Adipocyte (in vitro differentiated cells): Measurements from ENCODE around the gene DMRTB1.

ENCODE experiments used
- DNase-seq: peaks from one replicate; pipeline ENCODE4 v3.0.0-alpha.2; 2015; ENCODE audit warnings: low read depth
- H3K27me3 ChIP-seq: replicated peaks from 2 replicates; pipeline ENCODE4 v1.7.0; 2013; ENCODE audit warnings: mild to moderate bottlenecking, low read length, moderate library complexity; ENCODE audit not compliant: control insufficient read depth, insufficient read depth
- H3K36me3 ChIP-seq: 2 replicates; pipeline ENCODE4 v1.7.0; 2013; ENCODE audit warnings: low read length, mild to moderate bottlenecking, moderate library complexity; ENCODE audit not compliant: control insufficient read depth, insufficient read depth, severe bottlenecking
- H3K4me1 ChIP-seq: 2 replicates; pipeline ENCODE4 v1.7.0; 2013; ENCODE audit warnings: mild to moderate bottlenecking, low read length, moderate library complexity; ENCODE audit not compliant: control insufficient read depth, insufficient read depth
- H3K4me3 ChIP-seq: 2 replicates; pipeline ENCODE4 v1.7.0; 2013; ENCODE audit warnings: mild to moderate bottlenecking, low read length, moderate library complexity
- H3K9ac ChIP-seq: 2 replicates; pipeline ENCODE4 v1.7.0; 2013; ENCODE audit warnings: mild to moderate bottlenecking, low read length, moderate library complexity
- H3K9me3 ChIP-seq: 2 replicates; pipeline ENCODE4 v1.7.0; 2013; ENCODE audit warnings: mild to moderate bottlenecking, low read length, moderate library complexity; ENCODE audit not compliant: control insufficient read depth

DMRTB1 gene

DNA sequence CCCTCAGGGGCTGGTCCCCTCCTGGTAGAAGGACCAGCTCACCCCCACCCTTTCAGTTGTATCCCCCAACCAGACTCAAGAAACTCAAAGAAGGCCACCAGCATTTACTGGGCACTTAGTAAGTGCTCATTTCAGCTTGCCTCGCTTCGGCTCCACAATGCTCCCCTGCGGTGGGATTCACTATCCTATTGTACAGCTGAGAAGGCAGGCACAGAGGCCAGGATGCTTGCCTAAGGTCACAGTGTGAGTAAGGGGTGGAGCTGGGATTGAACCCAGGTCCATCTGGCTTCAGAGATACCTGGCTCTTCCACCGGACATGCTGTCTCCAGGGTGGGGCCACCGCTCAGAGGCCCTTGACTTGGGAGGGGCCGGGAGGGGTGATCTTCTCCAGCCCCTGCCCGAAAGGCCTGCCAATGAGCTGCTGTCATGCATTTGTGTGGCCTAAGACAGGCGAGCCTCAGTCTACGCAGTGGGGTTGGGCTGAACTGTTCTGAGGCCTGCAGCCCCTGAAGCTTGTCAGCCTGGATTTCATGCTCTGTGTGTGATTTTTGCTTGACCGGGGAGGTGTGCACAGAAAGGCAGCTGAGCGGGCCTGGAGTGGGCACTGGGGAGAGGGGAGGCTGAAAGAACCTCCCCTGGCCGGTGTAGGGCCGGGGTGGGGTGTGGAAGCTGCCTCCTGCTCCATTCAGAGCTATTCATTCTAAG lies 48.1 kb downstream of the DMRTB1 start:
- peaks cover 6% of the 10 kb centered on the region for H3K27me3 ChIP-seq
- peaks cover 6% of the 10 kb centered on the region for H3K4me1 ChIP-seq
- no peak overlapping the region for H3K9ac ChIP-seq
- H3K4me3 ChIP-seq, result no peak overlapping the region
- no peak for DNase-seq
- no peaks in the 10 kb centered on the region for H3K9me3 ChIP-seq
- no peaks in the 10 kb centered on the region for H3K36me3 ChIP-seq

DNA sequence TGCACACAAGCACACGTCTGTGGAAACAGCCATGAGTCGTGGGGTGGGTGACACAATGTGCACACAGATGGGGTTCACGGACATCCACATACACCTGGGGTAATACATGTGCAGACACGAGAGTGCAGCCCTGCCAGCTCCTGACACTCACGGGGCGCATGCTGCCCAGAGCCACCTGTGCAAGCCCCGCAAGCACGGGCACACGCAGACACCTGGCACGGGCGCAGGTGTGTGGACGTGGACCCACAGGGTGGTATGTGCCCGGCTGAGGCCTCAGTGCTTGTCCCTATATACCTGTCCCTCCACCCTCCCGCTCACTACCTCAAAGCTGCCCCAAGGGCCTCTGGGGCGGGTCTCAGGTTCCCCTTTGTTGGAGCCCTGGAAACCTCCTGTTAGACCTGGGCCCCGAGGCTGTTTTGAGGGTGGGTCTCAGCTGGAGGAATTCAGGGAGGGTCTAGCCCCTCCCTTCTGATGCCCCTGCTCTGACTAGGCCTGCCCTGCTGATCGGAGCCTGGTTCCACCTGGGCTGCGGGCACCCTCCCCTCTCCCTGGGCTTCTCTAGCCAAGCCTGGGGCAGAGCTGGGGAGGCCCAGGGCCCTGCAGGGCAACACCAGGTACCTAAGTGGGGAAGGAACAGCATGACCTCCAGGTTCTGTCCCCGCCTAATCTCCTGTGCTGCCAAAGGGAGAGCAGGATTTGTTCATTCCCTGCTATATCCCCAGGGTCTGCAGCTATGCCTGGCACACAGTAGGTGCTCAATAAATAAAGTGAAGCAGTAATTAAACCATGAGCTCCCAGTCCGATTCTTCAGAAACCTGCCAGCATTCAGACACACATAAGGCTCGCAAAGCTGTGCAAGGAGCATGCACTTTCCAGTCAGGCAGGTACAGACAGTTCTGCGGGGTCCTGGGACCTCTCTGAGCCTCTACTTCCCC lies 49.1 kb downstream of the DMRTB1 start:
- Histone ChIP-seq H3K9ac (no peak overlapping the region), H3K4me1 (peaks cover 11% of the 10 kb centered on the region), H3K9me3 (no peaks in the 10 kb centered on the region), H3K4me3 (no peak overlapping the region), H3K27me3 (peaks cover 6% of the 10 kb centered on the region), H3K36me3 (no peaks in the 10 kb centered on the region)
- no peak for DNase-seq

DNA sequence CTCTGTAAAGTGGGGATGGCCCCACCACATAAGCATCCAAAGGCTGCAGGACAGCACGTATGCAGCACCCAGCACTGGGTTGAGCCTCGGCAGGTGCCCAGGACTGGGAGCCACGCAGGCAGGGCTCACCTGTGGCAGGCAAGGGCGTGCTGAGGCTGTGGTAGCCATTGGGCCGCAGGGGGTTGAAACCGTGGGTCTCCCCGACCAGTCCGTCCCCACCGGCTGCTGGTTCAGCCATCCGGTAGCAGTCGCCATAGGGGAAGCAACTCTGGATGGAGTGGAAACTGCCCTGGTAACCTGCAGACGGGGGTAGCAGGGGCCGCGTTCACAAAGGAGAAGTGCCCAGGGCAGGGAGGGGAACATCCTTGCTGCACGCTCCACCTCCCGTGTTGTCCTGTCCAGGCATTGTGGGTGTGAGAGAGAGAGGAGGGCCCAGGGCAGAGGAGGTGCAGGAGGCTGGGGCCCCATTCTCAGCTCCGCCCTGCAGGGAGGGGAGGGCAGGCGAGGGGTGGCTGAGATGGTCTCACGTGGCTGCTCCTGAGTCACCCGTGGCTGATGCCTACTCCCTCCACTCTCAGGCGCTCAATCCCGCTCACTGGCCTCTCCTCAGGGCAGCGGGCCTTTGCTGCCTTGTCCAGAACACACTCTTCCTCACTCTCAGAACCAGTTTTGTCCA lies 49.9 kb downstream of the DMRTB1 start:
- no peaks in the 10 kb centered on the region for H3K9me3 ChIP-seq
- no peak for DNase-seq

DNA sequence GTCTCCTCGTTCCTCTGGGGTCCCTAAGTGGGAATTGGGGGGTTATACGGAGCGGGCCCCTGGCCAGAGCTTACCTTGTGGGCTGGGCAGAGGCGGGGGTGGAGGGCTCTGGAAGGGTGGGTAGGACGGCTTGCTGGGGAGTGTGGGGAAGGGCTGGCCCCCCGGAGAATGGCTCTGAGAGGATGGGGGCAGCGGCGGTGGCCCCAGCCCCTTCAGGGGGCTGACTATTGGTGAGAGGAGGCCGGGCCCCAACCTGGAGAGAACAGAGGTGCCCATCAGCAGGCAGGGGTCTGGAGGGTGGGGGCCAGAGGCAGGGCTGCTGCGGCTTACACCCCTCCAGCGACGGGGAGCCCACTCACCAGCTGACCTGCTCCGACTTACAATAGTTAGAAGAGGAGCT lies 50.6 kb downstream of the DMRTB1 start:
- DNase-seq, result no peak
- H3K27me3 ChIP-seq, result peaks cover 3% of the 10 kb centered on the region
- H3K4me3 ChIP-seq, result no peak overlapping the region
- H3K9me3 ChIP-seq, result no peaks in the 10 kb centered on the region
- no peaks in the 10 kb centered on the region for H3K36me3 ChIP-seq
- H3K4me1 ChIP-seq, result peaks cover 11% of the 10 kb centered on the region
- no peak overlapping the region for H3K9ac ChIP-seq

More for the DNA sequence above, 49.9 kb downstream of the DMRTB1 start:
- no peak overlapping the region for H3K9ac ChIP-seq
- H3K4me1 ChIP-seq, result peaks cover 11% of the 10 kb centered on the region
- H3K4me3 ChIP-seq, result no peak overlapping the region
- H3K27me3 ChIP-seq, result peaks cover 3% of the 10 kb centered on the region
- no peaks in the 10 kb centered on the region for H3K36me3 ChIP-seq

DNA sequence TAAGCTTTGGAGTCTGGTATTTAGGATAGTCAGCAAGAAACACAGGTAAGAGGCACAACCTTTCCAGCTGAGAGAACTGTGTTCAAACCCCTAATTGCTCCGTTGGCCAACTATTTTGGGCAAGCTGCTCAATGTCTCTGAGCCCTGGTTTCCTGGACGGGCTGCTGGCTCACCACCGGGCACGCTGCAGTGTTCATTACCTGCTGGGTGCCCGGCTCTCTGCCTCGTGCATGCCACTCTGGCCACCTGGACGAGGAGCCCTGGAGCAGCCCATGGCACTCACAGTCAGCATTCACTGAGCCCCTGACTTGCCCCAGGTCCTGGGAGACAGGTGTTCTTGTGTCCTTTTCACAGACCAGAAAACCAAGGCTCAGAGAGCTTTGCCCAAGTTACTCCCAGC lies 51.0 kb downstream of the DMRTB1 start:
- Histone ChIP-seq H3K27me3 (peaks cover 3% of the 10 kb centered on the region), H3K36me3 (no peaks in the 10 kb centered on the region), H3K4me3 (no peak overlapping the region)

DNA sequence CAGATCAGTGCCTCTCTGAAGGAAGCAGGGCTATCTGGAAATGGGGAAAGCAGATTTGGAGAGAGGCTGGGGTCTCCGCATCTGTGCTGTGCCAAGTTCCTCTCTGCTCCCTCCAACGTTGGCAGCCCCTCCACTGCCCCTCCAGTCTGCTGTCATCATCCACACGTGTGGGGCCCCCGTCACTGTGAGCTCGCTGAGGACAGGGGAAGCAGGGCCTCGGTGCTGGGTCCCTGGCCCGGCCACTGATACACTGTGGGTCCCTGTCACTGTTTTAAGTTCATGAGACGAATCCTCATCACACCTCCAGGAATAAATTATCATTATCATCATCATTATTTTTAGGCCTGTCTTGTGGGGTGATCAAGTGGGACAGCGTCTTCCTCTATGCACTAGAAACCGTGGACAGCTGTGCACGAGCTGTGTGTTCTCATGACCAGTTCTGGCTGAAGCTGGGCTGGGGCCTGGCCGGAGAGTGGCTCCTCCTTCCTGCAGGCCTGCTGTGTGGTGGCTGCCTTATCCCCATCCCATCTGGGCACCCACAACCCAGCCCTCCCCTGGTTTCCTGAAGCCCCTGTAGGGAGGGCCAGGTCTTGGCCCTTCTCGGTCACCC lies 52.2 kb downstream of the DMRTB1 start:
- Histone ChIP-seq H3K4me3 (no peak overlapping the region), H3K4me1 (peaks cover 11% of the 10 kb centered on the region), H3K27me3 (no peaks in the 10 kb centered on the region), H3K9me3 (no peaks in the 10 kb centered on the region), H3K9ac (no peak overlapping the region), H3K36me3 (no peaks in the 10 kb centered on the region)
- no peak for DNase-seq

More for the DNA sequence above, 51.0 kb downstream of the DMRTB1 start:
- H3K4me1 ChIP-seq, result peaks cover 11% of the 10 kb centered on the region
- no peak overlapping the region for H3K9ac ChIP-seq
- no peak for DNase-seq
- H3K9me3 ChIP-seq, result no peaks in the 10 kb centered on the region

DNA sequence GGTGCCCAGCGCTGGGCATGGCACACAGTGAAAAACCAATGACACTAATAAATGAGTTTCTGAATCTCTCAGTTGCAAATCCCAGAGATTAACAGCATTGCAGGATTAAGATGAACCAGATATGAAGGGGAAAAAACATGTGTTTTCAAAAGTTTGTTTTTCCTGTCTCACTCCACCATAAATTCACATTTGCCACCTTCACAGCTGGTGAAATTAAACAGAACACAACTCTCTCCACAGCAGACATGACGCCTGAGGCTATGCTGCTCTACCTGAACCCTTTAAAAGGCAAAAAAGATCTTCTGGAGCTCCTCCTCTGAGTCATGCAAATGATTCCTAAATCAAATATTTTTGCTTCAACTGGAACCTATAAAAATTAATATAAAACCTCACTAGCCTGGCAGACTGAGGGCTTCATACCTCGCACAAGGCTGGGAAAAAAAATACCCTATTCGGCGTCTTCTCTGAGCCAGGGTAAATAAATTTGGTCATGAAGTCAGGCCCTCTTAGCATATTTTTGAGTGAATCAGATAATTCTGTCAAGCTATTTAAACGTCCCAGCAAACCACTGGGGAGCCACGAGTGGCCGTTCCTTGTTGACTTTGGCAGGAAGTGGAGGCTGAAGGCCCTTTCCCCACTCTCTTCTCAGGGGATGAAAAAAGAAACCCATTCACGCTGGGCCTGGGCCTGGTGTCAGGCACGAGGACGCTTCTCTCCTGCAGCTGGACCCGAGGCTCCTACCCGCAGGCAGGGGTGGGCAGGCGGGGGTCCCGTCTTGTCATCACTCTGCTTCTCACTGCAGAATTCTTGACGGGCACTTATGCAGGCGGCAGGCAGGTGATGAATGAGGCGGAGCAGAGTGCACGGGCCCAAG lies 53.0 kb downstream of the DMRTB1 start:
- H3K4me3 ChIP-seq, result no peak overlapping the region
- H3K36me3 ChIP-seq, result no peaks in the 10 kb centered on the region
- DNase-seq, result peak; percentile 74
- no peaks in the 10 kb centered on the region for H3K9me3 ChIP-seq
- H3K9ac ChIP-seq, result no peak overlapping the region
- peaks cover 11% of the 10 kb centered on the region for H3K4me1 ChIP-seq
- H3K27me3 ChIP-seq, result no peaks in the 10 kb centered on the region

DNA sequence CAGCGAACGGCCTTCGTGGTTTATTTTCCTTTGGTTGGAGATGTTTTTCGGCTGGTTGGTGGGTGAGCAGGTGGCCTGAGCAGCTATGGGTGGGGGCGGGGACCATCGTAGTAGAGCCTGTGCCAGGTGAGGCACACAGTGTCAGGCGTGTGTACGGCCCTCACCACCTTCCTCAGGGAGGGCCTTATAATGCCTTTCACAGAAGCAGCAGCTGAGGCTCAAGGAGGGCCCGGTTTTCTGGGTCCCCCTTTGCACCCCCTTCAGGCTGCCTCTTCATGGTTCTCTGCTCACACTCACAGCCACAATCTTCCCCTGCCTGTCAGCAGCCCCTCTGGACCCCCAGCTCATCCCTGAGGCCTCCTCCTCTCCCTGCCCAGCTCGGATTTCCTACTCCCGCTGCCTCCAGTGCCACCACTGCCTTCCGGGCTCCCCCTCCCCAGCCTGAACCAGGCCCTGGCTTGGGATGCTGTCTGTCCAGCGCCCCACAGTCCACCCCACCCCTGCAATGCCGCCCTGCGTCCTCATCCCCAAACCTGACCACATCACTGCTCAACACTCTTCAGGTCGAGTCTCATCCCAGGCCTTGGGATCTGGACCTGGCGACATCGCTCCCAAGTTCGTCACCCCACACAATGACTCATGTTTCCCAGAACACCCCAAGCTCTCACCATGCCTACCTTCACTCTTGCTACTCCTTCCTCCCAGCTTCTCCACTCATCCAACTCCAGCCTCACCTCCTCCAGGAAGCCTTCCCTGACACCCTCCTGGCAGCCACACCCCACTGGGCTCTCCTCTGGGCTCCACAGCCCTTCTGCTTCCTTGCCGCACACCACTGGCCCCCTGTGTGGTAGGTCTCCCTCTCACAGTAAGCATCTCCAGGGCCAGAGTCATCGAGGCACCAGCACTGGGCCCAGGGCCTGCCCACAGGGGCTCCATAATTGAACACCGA lies 53.9 kb downstream of the DMRTB1 start:
- Histone ChIP-seq H3K9me3 (no peaks in the 10 kb centered on the region), H3K4me3 (no peak overlapping the region), H3K27me3 (no peaks in the 10 kb centered on the region)

DNA sequence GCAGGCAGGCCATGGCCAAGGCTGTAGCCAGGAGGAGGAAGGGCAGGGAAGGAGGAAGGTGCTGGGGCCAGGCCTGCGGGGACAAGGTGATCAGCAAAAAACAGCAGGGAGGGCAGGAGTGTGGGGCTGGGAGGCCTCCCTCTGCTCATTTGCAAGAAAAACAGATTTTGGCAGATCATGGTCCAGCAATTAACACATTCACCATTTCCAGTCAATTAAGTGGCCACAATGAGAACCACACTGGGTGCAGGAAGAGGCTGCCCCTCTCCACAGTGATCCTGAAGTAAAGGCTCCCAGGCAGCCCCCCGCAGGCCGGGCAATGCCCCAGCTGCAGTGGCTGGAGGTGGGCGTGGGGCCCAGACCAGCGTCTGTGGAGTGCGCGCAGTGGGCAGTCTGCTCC lies 54.6 kb downstream of the DMRTB1 start:
- no peak overlapping the region for H3K4me3 ChIP-seq
- H3K9ac ChIP-seq, result no peak overlapping the region
- H3K27me3 ChIP-seq, result no peaks in the 10 kb centered on the region
- H3K4me1 ChIP-seq, result peaks cover 11% of the 10 kb centered on the region
- no peaks in the 10 kb centered on the region for H3K36me3 ChIP-seq
- H3K9me3 ChIP-seq, result no peaks in the 10 kb centered on the region
- DNase-seq, result no peak

More for the DNA sequence above, 53.9 kb downstream of the DMRTB1 start:
- Histone ChIP-seq H3K4me1 (peaks cover 11% of the 10 kb centered on the region), H3K9ac (no peak overlapping the region), H3K36me3 (no peaks in the 10 kb centered on the region)
- no peak for DNase-seq
